Mesenchymal stem cell (in vitro differentiated cells and primary cell): Measurements from ENCODE around the gene ATIC.

ENCODE experiments used
- DNase-seq: peaks from one replicate; pipeline ENCODE4 v3.0.0-alpha.2; 2013
- H2AFZ ChIP-seq: one replicate; pipeline ENCODE4 v1.6.1; 2013; ENCODE audit warnings: low read depth, mild to moderate bottlenecking, control low read depth, inconsistent platforms, low read length, moderate library complexity
- H2AK5ac ChIP-seq: 2 replicates; pipeline ENCODE4 v1.6.1; 2013; ENCODE audit warnings: low read length, moderate library complexity, mild to moderate bottlenecking, inconsistent platforms; ENCODE audit not compliant: severe bottlenecking
- H2BK120ac ChIP-seq: one replicate; pipeline ENCODE4 v1.6.1; 2013; ENCODE audit warnings: low read depth, mild to moderate bottlenecking, inconsistent platforms, low read length, moderate library complexity
- H2BK12ac ChIP-seq, 2 experiments: one replicate each; pipeline ENCODE4 v1.6.1; 2013; ENCODE audit warnings: inconsistent platforms in 2 of 2, low read length in 2 of 2, mild to moderate bottlenecking in 2 of 2, moderate library complexity in 2 of 2, control low read depth in 1 of 2
- H2BK15ac ChIP-seq: one replicate; pipeline ENCODE4 v1.6.1; 2013; ENCODE audit warnings: mild to moderate bottlenecking, low read depth, inconsistent platforms; ENCODE audit not compliant: poor library complexity, severe bottlenecking
- H2BK5ac ChIP-seq: 2 replicates; pipeline ENCODE4 v1.6.1; 2013; ENCODE audit warnings: low read depth, mild to moderate bottlenecking, low read length, control low read depth, inconsistent platforms; ENCODE audit not compliant: poor library complexity, severe bottlenecking
- H3K14ac ChIP-seq, 2 experiments: one replicate each; pipeline ENCODE4 v1.6.1; 2013; ENCODE audit warnings: inconsistent platforms in 2 of 2, low read length in 2 of 2, control low read depth in 1 of 2, mild to moderate bottlenecking in 1 of 2, moderate library complexity in 1 of 2
- H3K18ac ChIP-seq, 2 experiments: one replicate each; pipeline ENCODE4 v1.6.1; 2013; ENCODE audit warnings: inconsistent platforms in 2 of 2, low read length in 2 of 2, control low read depth in 1 of 2, low read depth in 1 of 2, mild to moderate bottlenecking in 1 of 2
- H3K23ac ChIP-seq, 2 experiments: one replicate each; pipeline ENCODE4 v1.6.1; 2013; ENCODE audit warnings: inconsistent platforms in 2 of 2, low read length in 2 of 2, mild to moderate bottlenecking in 2 of 2, moderate library complexity in 2 of 2, control low read depth in 1 of 2
- H3K27ac ChIP-seq: 2 replicates; pipeline ENCODE4 v1.5.1; 2013; ENCODE audit warnings: mild to moderate bottlenecking, moderate library complexity, low read length, control low read depth, inconsistent platforms; ENCODE audit not compliant: poor library complexity, severe bottlenecking
- H3K27me3 ChIP-seq, 2 experiments: 2 replicates each; pipeline versions ENCODE4 v1.6.1 to v1.7.0; 2013; ENCODE audit warnings: low read length in 2 of 2, mild to moderate bottlenecking in 2 of 2, moderate library complexity in 2 of 2, control low read depth in 1 of 2, inconsistent platforms in 1 of 2; ENCODE audit not compliant: control insufficient read depth in 1 of 2, insufficient read depth in 1 of 2
- H3K36me3 ChIP-seq, 2 experiments: 2 replicates each; pipeline versions ENCODE4 v1.6.1 to v1.7.0; 2013; ENCODE audit warnings: low read length in 2 of 2, control low read depth in 1 of 2, inconsistent platforms in 1 of 2, low read depth in 1 of 2, mild to moderate bottlenecking in 1 of 2; ENCODE audit not compliant: insufficient read depth in 2 of 2, control insufficient read depth in 1 of 2
- H3K4ac ChIP-seq, 2 experiments: one replicate each; pipeline ENCODE4 v1.6.1; 2013; ENCODE audit warnings: inconsistent platforms in 2 of 2, low read length in 2 of 2, mild to moderate bottlenecking in 2 of 2, moderate library complexity in 2 of 2, control low read depth in 1 of 2, low read depth in 1 of 2
- H3K4me1 ChIP-seq: 2 replicates; pipeline ENCODE4 v1.6.1; 2013; ENCODE audit warnings: low read depth, low read length, control low read depth; ENCODE audit not compliant: control insufficient read depth, insufficient read depth
- H3K4me2 ChIP-seq: 2 replicates; pipeline ENCODE4 v1.6.1; 2013; ENCODE audit warnings: low read length, mild to moderate bottlenecking, inconsistent platforms; ENCODE audit not compliant: poor library complexity, severe bottlenecking
- H3K4me3 ChIP-seq, 2 experiments: 2 replicates each; pipeline versions ENCODE4 v1.5.1 to v1.7.0; 2013; ENCODE audit warnings: low read length in 2 of 2, mild to moderate bottlenecking in 2 of 2, control low read depth in 1 of 2, low read depth in 1 of 2; ENCODE audit not compliant: insufficient read depth in 1 of 2
- H3K79me1 ChIP-seq: replicated peaks from 2 replicates; pipeline ENCODE4 v1.6.1; 2013; ENCODE audit warnings: mild to moderate bottlenecking, control low read depth, low read length, inconsistent platforms; ENCODE audit not compliant: poor library complexity, severe bottlenecking
- H3K9ac ChIP-seq: 2 replicates; pipeline ENCODE4 v1.7.0; 2013; ENCODE audit warnings: mild to moderate bottlenecking, low read length, moderate library complexity
- H3K9me3 ChIP-seq: 2 replicates; pipeline ENCODE4 v1.7.0; 2013; ENCODE audit warnings: mild to moderate bottlenecking, low read length; ENCODE audit not compliant: control insufficient read depth
- H4K8ac ChIP-seq: one replicate; pipeline ENCODE4 v1.6.1; 2013; ENCODE audit warnings: inconsistent platforms, mild to moderate bottlenecking, low read length, moderate library complexity
- H4K91ac ChIP-seq: one replicate; pipeline ENCODE4 v1.6.1; 2013; ENCODE audit warnings: mild to moderate bottlenecking, low read length, inconsistent platforms
- WGBS: methylation state at CpG from one replicate; pipeline ENCODE4 v1.1.7; 2013; ENCODE audit warnings: mixed read lengths; 5-methylcytosine and 5-hydroxymethylcytosine counted together

The ATIC gene

DNA sequence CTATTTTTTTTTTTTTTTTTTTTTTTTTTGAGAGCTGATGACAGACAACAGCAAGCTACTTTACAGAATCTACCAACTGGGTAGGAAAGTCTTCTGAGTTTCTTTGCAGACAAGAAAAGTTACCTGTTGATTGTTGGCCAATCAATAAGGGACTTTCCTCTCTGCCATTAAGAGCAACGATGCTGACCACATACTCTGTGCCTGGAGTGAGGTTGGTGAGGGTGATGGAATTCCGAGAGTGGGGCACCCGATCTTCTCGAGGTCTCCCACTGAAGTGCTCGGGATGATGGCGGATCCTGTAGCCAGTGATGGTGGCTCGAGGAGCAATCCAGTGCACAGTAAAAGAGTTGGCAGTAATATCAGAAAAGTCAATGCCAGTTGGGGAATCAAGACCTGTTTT is 74.7 kb downstream of the ATIC start:
- Histone ChIP-seq H3K9ac (peak overlapping the region; percentile 14), H2AFZ (no peak overlapping the region), H3K23ac (no peak overlapping the region), H3K4me3 (no peak overlapping the region), H3K14ac (no peak overlapping the region), H2BK5ac (no peak overlapping the region), H4K8ac (no peak overlapping the region), H3K18ac (no peak overlapping the region), H3K79me1 (peaks cover 4% of the 10 kb centered on the region), H3K4me1 (peaks cover 2% of the 10 kb centered on the region), H3K36me3 (peaks cover 46 to 95% of the 10 kb centered on the region in 2 experiments), H2BK12ac (peak overlapping the region in 1 of 2 experiments; percentile 54), H3K27ac (peak overlapping the region; percentile 35), H2BK15ac (no peak overlapping the region), H4K91ac (no peak overlapping the region), H2BK120ac (no peak overlapping the region), H3K9me3 (no peaks in the 10 kb centered on the region), H3K27me3 (no peaks in the 10 kb centered on the region), H2AK5ac (no peak overlapping the region), H3K4me2 (no peak overlapping the region), H3K4ac (no peak overlapping the region)
- DNase-seq: no peak
- WGBS: 97% methylated on average over 7 of the region's 7 CpGs

GRCh38 chr2:215388002-215388728 is 76.3 kb downstream of the ATIC start:
- Histone ChIP-seq H3K4ac (no peak overlapping the region), H3K4me3 (no peak overlapping the region), H3K23ac (no peak overlapping the region), H2BK5ac (no peak overlapping the region), H4K8ac (no peak overlapping the region), H3K18ac (peak overlapping the region in 1 of 2 experiments; percentile 52), H3K4me2 (no peak overlapping the region), H4K91ac (no peak overlapping the region), H3K79me1 (peaks cover 4% of the 10 kb centered on the region), H2BK15ac (no peak overlapping the region), H2AFZ (no peak overlapping the region), H2BK120ac (no peak overlapping the region), H3K27me3 (no peaks in the 10 kb centered on the region), H3K36me3 (peaks cover 45 to 95% of the 10 kb centered on the region in 2 experiments), H3K9ac (peak overlapping the region; percentile 14), H2AK5ac (no peak overlapping the region), H3K4me1 (peaks cover 3% of the 10 kb centered on the region), H2BK12ac (no peak overlapping the region), H3K9me3 (no peaks in the 10 kb centered on the region), H3K14ac (peak overlapping the region in 1 of 2 experiments; percentile 41), H3K27ac (peak overlapping the region; percentile 49)
- WGBS: 94% methylated on average over 6 of the region's 7 CpGs
- no peak for DNase-seq

GRCh38 chr2:215390550-215390913 is 78.7 kb downstream of the ATIC start:
- H3K27ac ChIP-seq: peak overlapping the region; percentile 25
- DNase-seq: no peak
- WGBS: 95% methylated on average over 1 of the region's 2 CpGs
- no peak overlapping the region for H2BK12ac ChIP-seq
- H3K27me3 ChIP-seq: no peaks in the 10 kb centered on the region
- H2BK5ac ChIP-seq: no peak overlapping the region
- no peak overlapping the region for H2AK5ac ChIP-seq
- H3K4ac ChIP-seq: no peak overlapping the region
- no peak overlapping the region for H2BK120ac ChIP-seq
- no peak overlapping the region for H4K91ac ChIP-seq
- no peak overlapping the region for H3K4me3 ChIP-seq
- peak overlapping the region; percentile 80 for H3K9ac ChIP-seq
- peaks cover 3% of the 10 kb centered on the region for H3K79me1 ChIP-seq
- no peak overlapping the region for H3K14ac ChIP-seq
- H2AFZ ChIP-seq: no peak overlapping the region
- H3K18ac ChIP-seq: no peak overlapping the region
- H3K36me3 ChIP-seq: peaks cover 44 to 97% of the 10 kb centered on the region in 2 experiments
- H2BK15ac ChIP-seq: no peak overlapping the region
- peaks cover 5% of the 10 kb centered on the region for H3K4me1 ChIP-seq
- no peak overlapping the region for H3K23ac ChIP-seq
- no peak overlapping the region for H3K4me2 ChIP-seq
- H3K9me3 ChIP-seq: no peaks in the 10 kb centered on the region
- H4K8ac ChIP-seq: no peak overlapping the region

GRCh38 chr2:215391531-215391930 is 79.7 kb downstream of the ATIC start:
- H3K27ac ChIP-seq: peak overlapping the region; percentile 46
- peaks cover 5% of the 10 kb centered on the region for H3K4me1 ChIP-seq
- H3K9ac ChIP-seq: peak overlapping the region; percentile 80
- no peak overlapping the region for H3K14ac ChIP-seq
- no peak overlapping the region for H3K18ac ChIP-seq
- no peak overlapping the region for H2AFZ ChIP-seq
- peaks cover 2% of the 10 kb centered on the region for H3K79me1 ChIP-seq
- H3K4ac ChIP-seq: no peak overlapping the region
- no peak overlapping the region for H2BK120ac ChIP-seq
- H2BK12ac ChIP-seq: no peak overlapping the region
- no peak overlapping the region for H2AK5ac ChIP-seq
- no peak overlapping the region for H3K4me3 ChIP-seq
- WGBS: 93% methylated on average over 3 of the region's 5 CpGs
- H4K8ac ChIP-seq: no peak overlapping the region
- H2BK15ac ChIP-seq: no peak overlapping the region
- no peaks in the 10 kb centered on the region for H3K9me3 ChIP-seq
- no peak for DNase-seq
- H3K27me3 ChIP-seq: no peaks in the 10 kb centered on the region
- H3K23ac ChIP-seq: no peak overlapping the region
- no peak overlapping the region for H2BK5ac ChIP-seq
- peaks cover 40 to 98% of the 10 kb centered on the region in 2 experiments for H3K36me3 ChIP-seq
- no peak overlapping the region for H4K91ac ChIP-seq
- H3K4me2 ChIP-seq: no peak overlapping the region
